Islet of Langerhans (tissue), 1 donor: ENCODE data around the gene GGTLC3.
"Not testable (repeated sequence)": the region's sequence is repeated elsewhere in the genome, so short reads cannot be mapped to it uniquely, and the experiment has no call there.

Experiments used
- FAIRE-seq: peaks from one replicate; lab custom pipeline; 2011; peaks lifted over from hg19 to GRCh38; lab: Jason Lieb, UNC

Gene GGTLC3

GRCh38 chr22:18512378-18512777 lies 5.6 kb downstream of the GGTLC3 start:
- FAIRE-seq = not testable (repeated sequence)

DNA sequence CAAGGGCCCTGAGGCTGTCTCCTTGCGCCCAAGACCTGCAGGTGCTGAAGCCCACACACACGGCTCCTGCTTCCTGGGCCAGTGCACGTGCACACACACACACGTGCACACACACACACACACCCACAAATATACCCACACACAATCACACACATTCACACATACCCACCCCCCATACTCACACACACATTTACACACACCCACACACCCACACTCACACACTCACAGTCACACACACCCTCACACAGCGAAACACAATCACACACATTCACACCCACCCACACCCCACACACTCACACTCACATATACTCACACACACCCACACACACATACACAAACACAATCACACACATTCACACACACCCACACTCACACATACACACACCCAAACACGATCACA lies 6.6 kb downstream of the GGTLC3 start:
- FAIRE-seq = not testable (repeated sequence)

DNA sequence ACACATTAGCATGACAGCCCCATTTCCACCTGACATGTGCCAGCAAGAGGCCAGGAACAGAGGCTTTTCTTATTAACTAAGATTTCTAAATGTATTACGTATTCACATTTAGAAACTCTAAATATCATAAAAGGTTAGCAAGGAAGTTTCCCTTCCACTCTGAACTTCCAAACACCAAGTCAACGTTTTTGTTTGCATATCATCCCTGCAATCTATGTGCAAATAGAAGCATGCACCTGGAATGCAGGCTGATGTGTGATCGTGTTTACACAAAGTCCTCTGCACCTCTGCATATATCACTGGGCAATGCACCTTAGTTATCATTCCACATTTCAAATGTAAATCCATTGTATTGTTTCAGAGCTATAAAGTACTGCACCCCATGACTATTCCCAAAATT lies 21.7 kb downstream of the GGTLC3 start:
- not testable (repeated sequence) for FAIRE-seq
